Fibroblast of lung (primary cell): Measurements from ENCODE around the gene ACACB. TPM values are rescaled to one million over a fixed set of nuclear protein-coding genes. Genes with fewer than 3 reads are reported as not detected.

Experiments used
- DNase-seq, 2 donors: peaks; one replicate each; pipeline versions ENCODE4 v3.0.0 to v3.0.0-alpha.2; 2010; ENCODE audit warnings: low read depth in 2 of 2
- H2AFZ ChIP-seq: 2 replicates; pipeline ENCODE4 v1.5.1; 2012; ENCODE audit warnings: low read length, control low read depth, inconsistent platforms
- H3K27ac ChIP-seq: 2 replicates; pipeline ENCODE4 v1.5.1; 2011; ENCODE audit warnings: low read length, control low read depth; ENCODE audit not compliant: insufficient read depth
- H3K27me3 ChIP-seq: 2 replicates; pipeline ENCODE4 v1.5.1; 2011; ENCODE audit warnings: mild to moderate bottlenecking, low read length; ENCODE audit not compliant: control insufficient read depth, insufficient read depth
- H3K36me3 ChIP-seq: 2 replicates; pipeline ENCODE4 v1.5.1; 2011; ENCODE audit warnings: low read length; ENCODE audit not compliant: control insufficient read depth, insufficient read depth
- H3K4me1 ChIP-seq: 2 replicates; pipeline ENCODE4 v1.5.1; 2011; ENCODE audit warnings: low read length; ENCODE audit not compliant: control insufficient read depth, insufficient read depth; ENCODE audit errors: extremely low read depth
- H3K4me2 ChIP-seq: 2 replicates; pipeline ENCODE4 v1.5.1; 2011; ENCODE audit warnings: low read length, control low read depth; ENCODE audit not compliant: insufficient read depth; ENCODE audit errors: extremely low read depth
- H3K4me3 ChIP-seq, 4 experiments: fragments of 200-600 bp in 1 of 4; sonication (generic) in 1 of 4; replicated peaks in 1 of 4; 2 replicates each; pipeline ENCODE4 v1.5.1; 2011 to 2016; ENCODE audit warnings: low read length in 4 of 4, low read depth in 3 of 4, mild to moderate bottlenecking in 3 of 4, control low read depth in 2 of 4, inconsistent platforms in 1 of 4, mixed read lengths in 1 of 4; ENCODE audit not compliant: insufficient read depth in 1 of 4; ENCODE audit errors: control extremely low read depth in 1 of 4
- H3K79me2 ChIP-seq: 2 replicates; pipeline ENCODE4 v1.5.1; 2012; ENCODE audit warnings: mild to moderate bottlenecking, low read length, inconsistent platforms; ENCODE audit not compliant: control insufficient read depth, insufficient read depth
- H3K9ac ChIP-seq: 2 replicates; pipeline ENCODE4 v1.5.1; 2011; ENCODE audit warnings: mild to moderate bottlenecking, low read length, control low read depth; ENCODE audit not compliant: insufficient read depth
- H3K9me3 ChIP-seq: 2 replicates; pipeline ENCODE4 v1.5.1; 2012; ENCODE audit warnings: low read depth, low read length; ENCODE audit not compliant: control insufficient read depth, insufficient read depth
- H4K20me1 ChIP-seq: 2 replicates; pipeline ENCODE4 v1.5.1; 2011; ENCODE audit warnings: low read length; ENCODE audit not compliant: control insufficient read depth, insufficient read depth; ENCODE audit errors: extremely low read depth
- EZH2 ChIP-seq: IDR thresholded peaks from 2 replicates; pipeline ENCODE4 v1.5.1; 2012; ENCODE audit warnings: low read length, control low read depth, mild to moderate bottlenecking; ENCODE audit errors: missing control alignments
- polyA plus RNA-seq, 2 donors: library from polyadenylated mRNA; depleted of rRNA in 1 of 2; stranded (reverse) in 1 of 2; unstranded in 1 of 2; fragments of >200 nt; gene quantifications; 2 replicates each; pipeline ENCODE4 v1.2.1, GENCODE V29; 2011 to 2012; ENCODE audit warnings: missing spikeins in 1 of 2
- total RNA-seq: library from RNA; depleted of rRNA; stranded (reverse); fragments of >200 nt; gene quantifications from 2 replicates; pipeline ENCODE4 v1.2.1, GENCODE V29; 2014
- TF ChIP-seq, protein P1 (sequence below), 2 donors: IDR thresholded peaks in 1 of 2; conservative IDR thresholded peaks in 1 of 2; 1 replicate in 1 of 2; 2 replicates in 1 of 2; pipeline ENCODE4 v1.5.1; 2011 to 2012; ENCODE audit warnings: low read length in 2 of 2, control low read depth in 1 of 2, inconsistent platforms in 1 of 2, low read depth in 1 of 2, mild to moderate bottlenecking in 1 of 2

Gene ACACB
- total and polyA plus RNA-seq, 2 donors (not counting 1 experiment from before 2014, with no cell fraction given): 1.5 to 9.1 TPM

DNA sequence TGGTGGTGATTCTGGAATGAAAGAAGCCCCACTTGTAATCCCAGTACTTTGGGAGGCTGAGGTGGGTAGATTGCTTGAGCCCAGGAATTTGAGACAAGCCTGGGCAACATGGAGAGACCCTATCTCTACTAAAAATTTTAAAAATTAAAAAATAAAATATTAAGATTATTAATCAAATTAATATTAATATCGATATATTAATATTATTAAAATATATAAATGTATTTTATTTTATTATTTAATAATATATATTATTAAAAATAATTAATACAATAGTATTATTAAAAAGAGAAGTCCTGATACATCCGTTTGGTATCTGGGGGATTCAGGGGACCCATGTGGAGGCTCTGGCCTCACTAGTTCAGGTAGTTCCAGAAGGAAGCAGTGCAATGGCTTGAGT lies 124.0 kb downstream of the ACACB start:
- H2AFZ ChIP-seq: no peak overlapping the region
- H3K4me1 ChIP-seq: no peaks in the 10 kb centered on the region
- no peaks in the 10 kb centered on the region for H3K79me2 ChIP-seq
- no peak overlapping the region for H3K4me2 ChIP-seq
- no peak for DNase-seq
- TF ChIP-seq, protein P1, sequence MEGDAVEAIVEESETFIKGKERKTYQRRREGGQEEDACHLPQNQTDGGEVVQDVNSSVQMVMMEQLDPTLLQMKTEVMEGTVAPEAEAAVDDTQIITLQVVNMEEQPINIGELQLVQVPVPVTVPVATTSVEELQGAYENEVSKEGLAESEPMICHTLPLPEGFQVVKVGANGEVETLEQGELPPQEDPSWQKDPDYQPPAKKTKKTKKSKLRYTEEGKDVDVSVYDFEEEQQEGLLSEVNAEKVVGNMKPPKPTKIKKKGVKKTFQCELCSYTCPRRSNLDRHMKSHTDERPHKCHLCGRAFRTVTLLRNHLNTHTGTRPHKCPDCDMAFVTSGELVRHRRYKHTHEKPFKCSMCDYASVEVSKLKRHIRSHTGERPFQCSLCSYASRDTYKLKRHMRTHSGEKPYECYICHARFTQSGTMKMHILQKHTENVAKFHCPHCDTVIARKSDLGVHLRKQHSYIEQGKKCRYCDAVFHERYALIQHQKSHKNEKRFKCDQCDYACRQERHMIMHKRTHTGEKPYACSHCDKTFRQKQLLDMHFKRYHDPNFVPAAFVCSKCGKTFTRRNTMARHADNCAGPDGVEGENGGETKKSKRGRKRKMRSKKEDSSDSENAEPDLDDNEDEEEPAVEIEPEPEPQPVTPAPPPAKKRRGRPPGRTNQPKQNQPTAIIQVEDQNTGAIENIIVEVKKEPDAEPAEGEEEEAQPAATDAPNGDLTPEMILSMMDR (conservative IDR thresholded peaks at IDR 0.05 in 1 of 2, IDR thresholded peaks at IDR 0.05 in 1 of 2; ENCODE audit: low read depth in 1 of 2, low read length in 2 of 2): no peak
- no peaks in the 10 kb centered on the region for H3K36me3 ChIP-seq
- no peak overlapping the region for H3K27ac ChIP-seq
- no peaks in the 10 kb centered on the region for H3K9me3 ChIP-seq
- H3K27me3 ChIP-seq: no peaks in the 10 kb centered on the region
- no peak overlapping the region for H3K9ac ChIP-seq
- H3K4me3 ChIP-seq: no peak overlapping the region
- H4K20me1 ChIP-seq: no peaks in the 10 kb centered on the region

DNA sequence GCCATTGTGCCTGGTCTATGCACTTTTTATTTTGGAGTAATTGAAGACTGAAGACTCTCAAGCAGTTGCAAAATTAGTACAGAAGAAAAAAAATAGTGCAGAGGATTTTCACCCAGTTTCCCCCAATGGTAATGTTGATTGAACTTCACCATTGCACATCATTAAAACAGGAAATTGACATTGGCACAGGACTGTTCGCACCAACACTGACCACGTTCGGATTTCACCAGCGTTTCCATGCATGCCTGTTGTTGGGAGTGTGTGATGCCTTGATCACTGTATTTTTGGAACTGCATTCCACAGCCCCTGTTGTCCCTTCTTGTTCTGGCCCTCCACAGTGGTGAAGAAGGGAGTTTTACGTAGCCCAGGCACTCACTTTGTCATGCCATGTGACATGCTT lies 125.5 kb downstream of the ACACB start:
- H3K9ac ChIP-seq: no peak overlapping the region
- no peak overlapping the region for H2AFZ ChIP-seq
- no peaks in the 10 kb centered on the region for H3K4me1 ChIP-seq
- no peaks in the 10 kb centered on the region for H4K20me1 ChIP-seq
- no peak overlapping the region for H3K4me3 ChIP-seq
- TF ChIP-seq EZH2: no peak
- TF ChIP-seq, protein P1 (conservative IDR thresholded peaks at IDR 0.05 in 1 of 2, IDR thresholded peaks at IDR 0.05 in 1 of 2; ENCODE audit: low read depth in 1 of 2, low read length in 2 of 2): no peak
- no peak overlapping the region for H3K27ac ChIP-seq
- no peaks in the 10 kb centered on the region for H3K9me3 ChIP-seq
- no peaks in the 10 kb centered on the region for H3K36me3 ChIP-seq
- H3K79me2 ChIP-seq: no peaks in the 10 kb centered on the region
- H3K27me3 ChIP-seq: no peaks in the 10 kb centered on the region
- H3K4me2 ChIP-seq: no peak overlapping the region
- no peak for DNase-seq

DNA sequence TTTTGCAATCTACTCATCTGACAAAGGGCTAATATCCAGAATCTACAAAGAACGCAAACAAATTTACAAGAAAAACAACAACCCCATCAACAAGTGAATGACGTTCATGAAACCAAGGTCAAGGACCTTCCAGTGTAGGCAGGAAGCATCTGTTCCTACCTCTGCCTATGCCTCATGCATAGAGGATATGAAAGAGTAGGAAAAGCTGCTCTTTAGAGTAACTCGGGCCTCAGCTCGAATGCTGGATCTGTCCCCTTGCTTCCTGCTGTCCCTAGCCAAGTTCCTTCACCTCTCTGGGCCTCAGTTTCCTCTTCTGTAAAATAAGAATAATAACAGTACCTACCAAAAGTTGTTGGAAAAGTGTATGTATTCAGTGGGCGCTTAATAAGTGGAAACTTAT lies 127.7 kb downstream of the ACACB start:
- H4K20me1 ChIP-seq: no peaks in the 10 kb centered on the region

More for the DNA sequence above, 127.7 kb downstream of the ACACB start:
- Histone ChIP-seq H3K27me3 (no peaks in the 10 kb centered on the region), H2AFZ (no peak overlapping the region), H3K36me3 (no peaks in the 10 kb centered on the region), H3K27ac (no peak overlapping the region), H3K79me2 (no peaks in the 10 kb centered on the region), H3K9me3 (no peaks in the 10 kb centered on the region), H3K4me2 (no peak overlapping the region), H3K9ac (no peak overlapping the region), H3K4me1 (no peaks in the 10 kb centered on the region), H3K4me3 (no peak overlapping the region)
- TF ChIP-seq EZH2: no peak
- DNase-seq: no peak
